HEK293T (cell line): ENCODE data around the gene CHSY3.

Experiments
- CTCF ChIA-PET: fragments of 350-600 bp; formaldehyde crosslinking; extraction: SDS; loops from one replicate; lab custom pipeline; 2021; ENCODE audit warnings: antibody characterized with exemption, inconsistent platforms; lab: Yijun Ruan, JAX
- POLR2A ChIA-PET: fragments of 350-600 bp; formaldehyde crosslinking; extraction: SDS; loops from one replicate; lab custom pipeline; 2020; ENCODE audit warnings: antibody characterized with exemption, inconsistent platforms; lab: Yijun Ruan, JAX
- DNase-seq: peaks from one replicate; pipeline ENCODE4 v3.0.0; 2012; ENCODE audit warnings: mixed read lengths; ENCODE audit errors: extremely low spot score
- ARNT ChIP-seq: fragments of 450-650 bp; IDR thresholded peaks from 2 replicates; pipeline ENCODE4 v1.6.1; 2017; ENCODE audit warnings: mild to moderate bottlenecking
- BHLHE40 ChIP-seq: fragments of 450-650 bp; IDR thresholded peaks from 2 replicates; pipeline ENCODE4 v1.6.1; 2016; ENCODE audit warnings: mild to moderate bottlenecking, moderate library complexity, borderline replicate concordance
- CTBP1 ChIP-seq: fragments of 450-650 bp; IDR thresholded peaks from 2 replicates; pipeline ENCODE4 v1.6.1; 2016; ENCODE audit warnings: borderline replicate concordance
- ELF4 ChIP-seq: fragments of 450-650 bp; IDR thresholded peaks from 2 replicates; pipeline ENCODE4 v1.6.1; 2017; ENCODE audit warnings: antibody characterized with exemption
- FOXA1 ChIP-seq: fragments of 450-650 bp; IDR thresholded peaks from 2 replicates; pipeline ENCODE4 v1.6.1; 2016; ENCODE audit warnings: mild to moderate bottlenecking
- FOXK2 ChIP-seq: fragments of 450-650 bp; IDR thresholded peaks from 2 replicates; pipeline ENCODE4 v1.6.1; 2016; ENCODE audit warnings: mild to moderate bottlenecking
- FOXM1 ChIP-seq: fragments of 450-650 bp; IDR thresholded peaks from 2 replicates; pipeline ENCODE4 v1.6.1; 2017; ENCODE audit warnings: mild to moderate bottlenecking, borderline replicate concordance
- HDGF ChIP-seq: fragments of 450-650 bp; IDR thresholded peaks from 2 replicates; pipeline ENCODE4 v1.6.1; 2017; ENCODE audit warnings: antibody characterized with exemption, borderline replicate concordance
- L3MBTL2 ChIP-seq: fragments of 450-650 bp; conservative IDR thresholded peaks from 2 replicates; pipeline ENCODE4 v1.6.1; 2016; ENCODE audit warnings: mild to moderate bottlenecking
- LEF1 ChIP-seq: fragments of 450-650 bp; IDR thresholded peaks from 2 replicates; pipeline ENCODE4 v1.6.1; 2017; ENCODE audit warnings: mild to moderate bottlenecking, borderline replicate concordance
- NFRKB ChIP-seq: fragments of 450-650 bp; IDR thresholded peaks from 2 replicates; pipeline ENCODE4 v1.6.1; 2016; ENCODE audit warnings: mild to moderate bottlenecking, moderate library complexity
- SP1 ChIP-seq: fragments of 450-650 bp; IDR thresholded peaks from 2 replicates; pipeline ENCODE4 v1.6.1; 2017
- SUZ12 ChIP-seq: fragments of 450-650 bp; IDR thresholded peaks from 2 replicates; pipeline ENCODE4 v1.6.1; 2016; ENCODE audit warnings: mild to moderate bottlenecking
- TARDBP ChIP-seq: fragments of 450-650 bp; IDR thresholded peaks from 2 replicates; pipeline ENCODE4 v1.6.1; 2016
- ZNF384 ChIP-seq: fragments of 450-650 bp; IDR thresholded peaks from 2 replicates; pipeline ENCODE4 v1.6.1; 2016
- TF ChIP-seq, protein P1 (sequence below): fragments of 450-650 bp; IDR thresholded peaks from 2 replicates; pipeline ENCODE4 v1.6.1; 2016

The CHSY3 gene

DNA sequence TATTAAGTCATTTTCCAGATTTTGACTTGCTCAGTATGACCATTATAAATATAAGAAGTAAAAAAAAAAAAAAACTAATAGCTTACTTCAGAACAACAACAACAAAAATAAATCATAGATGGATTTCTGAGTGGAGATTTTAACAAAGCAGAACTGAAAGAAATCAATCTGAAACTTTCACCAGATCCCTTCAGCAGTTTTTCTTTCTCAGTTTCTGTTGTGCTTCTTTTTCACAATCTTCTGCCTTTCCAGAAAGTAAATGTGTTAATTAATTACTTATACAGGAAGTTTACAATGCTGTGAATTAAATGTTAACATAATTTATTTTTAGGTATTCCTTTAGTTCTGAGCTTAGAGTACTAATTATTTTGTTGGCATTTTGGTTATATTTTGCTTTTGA, 73.5 kb downstream of the CHSY3 start:
- ChIA-PET POLR2A (no interaction called here), CTCF (no interaction called here)
- TF ChIP-seq SUZ12 (no peak), FOXK2 (no peak), L3MBTL2 (no peak), ZNF384 (no peak), TARDBP (no peak), ELF4 (no peak), HDGF (no peak), FOXA1 (no peak), ARNT (no peak), LEF1 (no peak), BHLHE40 (no peak)
- DNase-seq = no peak

DNA sequence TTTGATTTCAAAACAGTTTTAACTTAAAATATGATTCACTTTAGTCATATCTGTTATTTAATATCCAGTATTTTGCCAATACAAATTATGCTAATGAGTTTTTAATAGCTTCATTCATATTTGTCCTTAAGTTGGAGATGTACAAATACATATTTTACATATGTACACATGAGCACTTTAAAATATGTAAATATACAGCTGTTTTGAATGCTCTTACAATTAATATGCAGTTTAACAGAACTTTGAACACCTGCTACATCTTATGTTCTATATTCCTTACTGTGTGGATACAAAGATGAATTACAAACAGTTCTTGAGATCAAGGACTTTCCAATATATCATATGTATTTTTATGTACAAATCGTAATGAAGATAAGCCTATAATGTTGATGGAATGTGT, 74.0 kb downstream of the CHSY3 start:
- ChIA-PET POLR2A (no interaction called here), CTCF (no interaction called here)
- no peak for DNase-seq
- TF ChIP-seq, protein P1, sequence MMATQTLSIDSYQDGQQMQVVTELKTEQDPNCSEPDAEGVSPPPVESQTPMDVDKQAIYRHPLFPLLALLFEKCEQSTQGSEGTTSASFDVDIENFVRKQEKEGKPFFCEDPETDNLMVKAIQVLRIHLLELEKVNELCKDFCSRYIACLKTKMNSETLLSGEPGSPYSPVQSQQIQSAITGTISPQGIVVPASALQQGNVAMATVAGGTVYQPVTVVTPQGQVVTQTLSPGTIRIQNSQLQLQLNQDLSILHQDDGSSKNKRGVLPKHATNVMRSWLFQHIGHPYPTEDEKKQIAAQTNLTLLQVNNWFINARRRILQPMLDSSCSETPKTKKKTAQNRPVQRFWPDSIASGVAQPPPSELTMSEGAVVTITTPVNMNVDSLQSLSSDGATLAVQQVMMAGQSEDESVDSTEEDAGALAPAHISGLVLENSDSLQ = no peak
- TF ChIP-seq HDGF = no peak
- TF ChIP-seq FOXM1 = no peak
- TF ChIP-seq ARNT = no peak

DNA sequence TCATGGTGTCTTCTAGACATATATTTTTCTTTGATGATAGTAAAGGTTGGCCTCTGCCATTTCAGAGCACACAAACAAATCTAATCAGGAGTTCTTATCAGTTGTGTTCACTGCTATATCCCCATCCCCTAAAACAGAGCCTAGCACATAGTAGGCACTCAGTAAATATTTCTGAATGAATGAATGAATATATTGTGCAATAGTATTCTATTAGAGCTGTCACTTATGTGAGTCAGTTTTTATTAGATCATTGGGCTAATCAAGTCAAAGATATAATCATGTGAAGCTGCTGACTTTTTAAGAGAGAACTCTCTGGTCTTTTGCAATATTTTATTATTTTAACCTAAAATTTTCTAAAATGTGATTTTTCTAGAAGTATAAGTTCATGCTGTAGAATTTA, 84.2 kb downstream of the CHSY3 start:
- DNase-seq = no peak
- POLR2A ChIA-PET = no interaction called here
- CTCF ChIA-PET = no interaction called here
- TF ChIP-seq LEF1 (no peak), FOXA1 (no peak)

DNA sequence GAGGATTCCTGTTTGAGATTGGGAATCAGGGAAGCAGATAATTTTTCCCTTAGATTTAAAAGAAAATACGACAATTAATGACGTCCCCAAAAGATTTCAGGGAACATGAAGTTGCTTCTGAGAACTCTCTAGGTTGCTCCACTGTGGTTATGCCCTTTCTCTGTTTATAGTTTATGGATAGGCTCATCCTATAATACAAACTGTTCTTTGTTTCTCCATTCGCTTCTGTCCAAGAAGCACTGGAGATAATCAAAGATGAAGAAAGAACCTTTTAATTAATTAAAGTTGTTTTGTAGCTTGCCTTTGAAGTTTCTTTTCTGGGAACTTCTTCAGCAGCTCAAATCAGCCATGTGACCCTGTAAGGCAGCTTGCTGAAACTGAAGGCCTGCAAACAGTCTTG, 87.5 kb downstream of the CHSY3 start:
- no peak for TF ChIP-seq LEF1
- DNase-seq = no peak
- ChIA-PET POLR2A (no interaction called here), CTCF (no interaction called here)

DNA sequence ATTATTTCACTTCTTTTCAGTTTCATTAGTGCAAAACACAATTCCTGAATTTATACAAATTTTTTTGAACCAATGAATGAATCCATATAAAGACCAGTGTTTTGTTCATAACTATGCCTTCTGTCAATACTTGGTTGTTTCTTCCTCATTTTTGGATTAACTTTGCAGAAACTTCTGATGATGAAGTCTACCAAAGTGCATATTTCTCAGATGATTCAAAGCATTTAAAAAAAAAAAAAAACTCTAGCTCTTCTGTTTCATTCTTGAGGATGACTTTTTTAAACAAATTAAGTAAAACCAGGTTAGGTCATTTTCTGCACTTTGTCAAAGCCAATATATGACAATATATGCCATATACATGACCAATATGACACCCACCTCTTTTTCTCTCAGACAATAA, 92.6 kb downstream of the CHSY3 start:
- ChIA-PET POLR2A (no interaction called here), CTCF (no interaction called here)
- no peak for DNase-seq
- TF ChIP-seq TARDBP = no peak
- no peak for TF ChIP-seq FOXA1
- no peak for TF ChIP-seq ZNF384
- no peak for TF ChIP-seq BHLHE40
- no peak for TF ChIP-seq L3MBTL2
- no peak for TF ChIP-seq LEF1
- TF ChIP-seq ARNT = no peak
- no peak for TF ChIP-seq SUZ12
- TF ChIP-seq HDGF = no peak
- no peak for TF ChIP-seq SP1
- no peak for TF ChIP-seq ELF4
- TF ChIP-seq, protein P1 = no peak
- TF ChIP-seq NFRKB = no peak
- no peak for TF ChIP-seq FOXK2
- TF ChIP-seq FOXM1 = no peak
- no peak for TF ChIP-seq CTBP1

DNA sequence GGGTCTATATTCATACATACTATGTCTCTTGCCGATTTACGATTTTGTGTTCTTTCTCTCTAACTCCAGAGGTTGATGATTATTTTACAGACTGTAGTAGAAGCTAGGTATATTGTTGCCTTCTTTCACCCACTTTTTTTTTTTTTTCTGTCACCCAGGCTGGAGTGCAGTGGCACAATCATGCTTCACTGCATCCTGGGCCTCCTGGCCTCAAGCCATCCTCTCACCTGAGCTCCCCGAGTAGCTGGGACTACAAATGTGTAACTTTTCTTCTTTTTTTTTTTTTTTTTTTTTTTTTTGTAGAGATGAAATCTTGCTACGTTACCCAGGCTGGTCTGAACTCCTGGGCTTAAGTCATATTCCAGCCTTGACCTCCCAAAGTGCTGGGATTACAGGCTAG, 96.2 kb downstream of the CHSY3 start:
- CTCF ChIA-PET = no interaction called here
- no peak for TF ChIP-seq L3MBTL2
- no peak for TF ChIP-seq ARNT
- no peak for TF ChIP-seq BHLHE40
- POLR2A ChIA-PET = no interaction called here
- no peak for DNase-seq

DNA sequence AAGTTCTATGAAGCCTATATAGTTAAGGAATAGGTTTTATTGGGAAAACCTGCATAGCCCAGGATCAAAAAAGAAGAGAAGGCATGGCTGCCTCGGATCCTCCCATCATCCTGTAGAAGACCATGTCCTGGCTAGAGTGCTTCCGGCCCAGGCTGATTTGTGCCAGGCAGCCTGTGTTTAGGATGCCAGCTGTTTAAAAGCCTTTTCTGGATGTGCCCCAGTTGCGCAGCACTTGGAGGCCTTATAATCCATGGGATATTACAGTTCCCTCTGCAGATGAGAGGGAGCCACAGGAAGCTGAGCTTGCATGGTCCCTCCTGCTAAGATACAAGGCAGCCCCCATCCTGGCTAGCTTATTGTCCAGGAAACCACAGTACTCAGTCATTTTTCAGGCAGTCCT, 97.9 kb downstream of the CHSY3 start:
- no peak for TF ChIP-seq FOXK2
- TF ChIP-seq HDGF = no peak
- TF ChIP-seq, protein P1 = no peak
- TF ChIP-seq ELF4 = no peak
- no peak for TF ChIP-seq TARDBP
- TF ChIP-seq L3MBTL2 = no peak
- TF ChIP-seq SUZ12 = no peak
- TF ChIP-seq BHLHE40 = no peak
- no peak for TF ChIP-seq ARNT
- no peak for TF ChIP-seq NFRKB
- TF ChIP-seq CTBP1 = no peak
- no peak for TF ChIP-seq FOXM1
- TF ChIP-seq LEF1 = no peak
- no peak for TF ChIP-seq SP1
- TF ChIP-seq ZNF384 = no peak
- no peak for TF ChIP-seq FOXA1
- ChIA-PET CTCF (no interaction called here), POLR2A (no interaction called here)
- no peak for DNase-seq

DNA sequence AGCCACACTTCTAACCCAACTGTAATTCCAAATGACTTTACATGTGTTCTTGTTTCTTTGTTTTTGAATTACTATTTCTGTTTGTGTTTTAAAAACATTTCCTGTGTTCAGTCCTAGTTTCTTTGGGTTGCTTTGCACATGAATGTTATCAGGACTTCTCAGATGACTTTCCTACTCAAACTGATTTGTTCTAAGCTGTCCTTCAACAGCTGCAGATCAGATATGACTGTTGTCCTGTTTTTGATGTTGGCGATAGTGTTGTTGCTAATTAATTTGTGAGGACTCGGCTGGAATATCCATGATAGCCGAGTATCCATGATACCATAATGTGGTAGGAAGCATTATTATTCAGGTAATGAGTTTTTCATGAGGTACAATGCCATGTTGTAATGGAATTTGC, 98.6 kb downstream of the CHSY3 start:
- TF ChIP-seq FOXM1 (no peak), TARDBP (no peak)
- ChIA-PET POLR2A (no interaction called here), CTCF (no interaction called here)
- DNase-seq = no peak
